MCF 10A (cell line): ENCODE results near the gene RFT1. TPM values are rescaled to one million over a fixed set of nuclear protein-coding genes. Genes with fewer than 3 reads are reported as not detected.

ENCODE experiments used
- BruUV-seq: library from RNA; stranded (reverse); fragments of 400-500 nt; replicated peaks from 2 replicates; lab custom pipeline; 2021; lab: Mats Ljungman, UMichigan
- CTCF ChIA-PET: fragments of 300-600 bp; sonication (Branson Sonifier 250); formaldehyde crosslinking; extraction: SDS; loops from one replicate; lab custom pipeline; 2021; ENCODE audit warnings: antibody characterized with exemption, inconsistent platforms; lab: Yijun Ruan, JAX
- POLR2A ChIA-PET: fragments of 300-600, 350-650 bp; sonication (Branson Sonifier 250); formaldehyde crosslinking; extraction: SDS; loops from one replicate; lab custom pipeline; 2020; ENCODE audit warnings: antibody characterized with exemption, inconsistent platforms; lab: Yijun Ruan, JAX
- DNase-seq: peaks from one replicate; pipeline ENCODE4 v3.0.0-alpha.2; 2018; ENCODE audit not compliant: unreplicated experiment
- H3K27ac Mint-ChIP-seq: one replicate; pipeline ENCODE4 v1.8.0; 2022; ENCODE audit warnings: mild to moderate bottlenecking, low read depth, mixed read lengths; ENCODE audit not compliant: unreplicated experiment
- H3K27me3 Mint-ChIP-seq: one replicate; pipeline ENCODE4 v1.8.0; 2022; ENCODE audit warnings: mixed read lengths; ENCODE audit not compliant: insufficient read depth, unreplicated experiment
- H3K36me3 Mint-ChIP-seq: one replicate; pipeline ENCODE4 v1.8.0; 2022; ENCODE audit warnings: mild to moderate bottlenecking, moderate library complexity, mixed read lengths; ENCODE audit not compliant: insufficient read depth, unreplicated experiment
- H3K4me1 Mint-ChIP-seq: one replicate; pipeline ENCODE4 v1.8.0; 2022; ENCODE audit warnings: mixed read lengths; ENCODE audit not compliant: insufficient read depth, unreplicated experiment
- H3K4me3 Mint-ChIP-seq: one replicate; pipeline ENCODE4 v1.8.0; 2022; ENCODE audit warnings: mild to moderate bottlenecking, moderate library complexity, mixed read lengths; ENCODE audit not compliant: unreplicated experiment
- H3K9me3 Mint-ChIP-seq: one replicate; pipeline ENCODE4 v1.8.0; 2022; ENCODE audit warnings: mixed read lengths; ENCODE audit not compliant: unreplicated experiment
- CTCF ChIP-seq: fragments of 200-600 bp; IDR thresholded peaks from one replicate; pipeline ENCODE4 v1.8.0; 2022; ENCODE audit warnings: antibody characterized with exemption, mild to moderate bottlenecking; ENCODE audit not compliant: unreplicated experiment
- intact Hi-C: fragments of 100-400 bp; cut with micrococcal nuclease; formaldehyde crosslinking; loops from 2 replicates; pipeline ENCODE4 v1.14.1; 2022
- total RNA-seq: library from RNA; stranded (reverse); gene quantifications from 2 replicates; pipeline ENCODE4 v1.2.3, GENCODE V29; 2022

The RFT1 gene
- total RNA-seq, 1 experiment from 2014 or later = 42.7 TPM

DNA sequence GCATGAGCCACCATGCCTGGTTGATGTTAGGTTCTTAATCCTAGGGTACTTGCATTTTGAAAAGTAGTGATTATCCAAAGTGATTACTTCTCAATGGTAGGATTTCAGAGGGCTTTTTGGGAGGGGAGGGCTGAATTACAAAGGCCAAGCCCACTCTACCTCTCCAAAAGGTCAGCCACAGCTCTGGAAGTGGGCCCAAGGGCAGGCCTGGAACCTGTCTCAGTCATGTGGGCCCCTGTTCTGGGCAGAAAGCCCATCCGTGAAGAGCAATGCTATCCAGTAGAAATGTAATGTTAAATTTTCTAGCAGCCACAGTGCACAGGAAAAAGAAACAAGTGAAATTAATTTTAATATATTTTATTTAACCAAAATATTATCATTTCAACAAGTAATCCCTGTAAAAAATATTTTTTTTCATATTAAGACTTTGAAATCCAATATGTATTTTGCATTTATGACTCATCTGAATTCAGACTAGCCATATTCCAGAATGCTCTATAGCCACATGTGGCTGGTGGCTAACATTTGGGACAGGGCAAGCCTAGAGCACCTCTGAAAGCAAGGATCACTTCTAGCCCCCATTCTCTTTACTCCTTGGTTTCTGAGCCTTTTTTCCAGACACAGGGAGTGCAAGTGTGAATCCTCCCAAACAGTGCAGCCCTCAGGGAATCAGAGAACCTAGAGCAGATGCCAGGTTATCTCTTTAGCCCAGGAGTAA is 16.8 kb downstream of the RFT1 start:
- no TSS peak for BruUV-seq
- TF ChIP-seq CTCF = no peak
- no peak for DNase-seq
- H3K4me1 Mint-ChIP-seq = peaks cover 17% of the 10 kb centered on the region
- no peak overlapping the region for H3K4me3 Mint-ChIP-seq
- intact Hi-C loops = loop anchor here (1.0 to 10.0 kb wide), 3 partner anchors 21 to 601 kb away; no protein-coding TSS in a partner anchor
- H3K27me3 Mint-ChIP-seq = no peaks in the 10 kb centered on the region
- ChIA-PET POLR2A (no interaction called here), CTCF (interaction anchor here (0.5 to 12.8 kb wide), 22 partner anchors 8 to 597 kb away, joined by 3 to 134 read pairs (median 4); no protein-coding TSS in a partner anchor)
- peak overlapping the region; percentile 25 for H3K27ac Mint-ChIP-seq
- no peaks in the 10 kb centered on the region for H3K9me3 Mint-ChIP-seq
- peaks cover 54% of the 10 kb centered on the region for H3K36me3 Mint-ChIP-seq

- H3K27me3 Mint-ChIP-seq = no peaks in the 10 kb centered on the region
- peaks cover 49% of the 10 kb centered on the region for H3K36me3 Mint-ChIP-seq
- no peak for DNase-seq
- no TSS peak for BruUV-seq
- intact Hi-C loops = loop anchor here (10.0 kb wide), 1 partner anchor 603 kb away; no protein-coding TSS in a partner anchor
- no peak overlapping the region for H3K27ac Mint-ChIP-seq
- ChIA-PET CTCF (interaction anchor here (0.6 to 12.8 kb wide), 9 partner anchors 11 to 90 kb away, joined by 3 to 134 read pairs (median 4); no protein-coding TSS in a partner anchor), POLR2A (no interaction called here)
- peaks cover 17% of the 10 kb centered on the region for H3K4me1 Mint-ChIP-seq
- H3K4me3 Mint-ChIP-seq = no peak overlapping the region
- TF ChIP-seq CTCF = no peak
- no peaks in the 10 kb centered on the region for H3K9me3 Mint-ChIP-seq
These were observed 18.4 kb downstream of the RFT1 start for GRCh38 chr3:53111822-53112221.

DNA sequence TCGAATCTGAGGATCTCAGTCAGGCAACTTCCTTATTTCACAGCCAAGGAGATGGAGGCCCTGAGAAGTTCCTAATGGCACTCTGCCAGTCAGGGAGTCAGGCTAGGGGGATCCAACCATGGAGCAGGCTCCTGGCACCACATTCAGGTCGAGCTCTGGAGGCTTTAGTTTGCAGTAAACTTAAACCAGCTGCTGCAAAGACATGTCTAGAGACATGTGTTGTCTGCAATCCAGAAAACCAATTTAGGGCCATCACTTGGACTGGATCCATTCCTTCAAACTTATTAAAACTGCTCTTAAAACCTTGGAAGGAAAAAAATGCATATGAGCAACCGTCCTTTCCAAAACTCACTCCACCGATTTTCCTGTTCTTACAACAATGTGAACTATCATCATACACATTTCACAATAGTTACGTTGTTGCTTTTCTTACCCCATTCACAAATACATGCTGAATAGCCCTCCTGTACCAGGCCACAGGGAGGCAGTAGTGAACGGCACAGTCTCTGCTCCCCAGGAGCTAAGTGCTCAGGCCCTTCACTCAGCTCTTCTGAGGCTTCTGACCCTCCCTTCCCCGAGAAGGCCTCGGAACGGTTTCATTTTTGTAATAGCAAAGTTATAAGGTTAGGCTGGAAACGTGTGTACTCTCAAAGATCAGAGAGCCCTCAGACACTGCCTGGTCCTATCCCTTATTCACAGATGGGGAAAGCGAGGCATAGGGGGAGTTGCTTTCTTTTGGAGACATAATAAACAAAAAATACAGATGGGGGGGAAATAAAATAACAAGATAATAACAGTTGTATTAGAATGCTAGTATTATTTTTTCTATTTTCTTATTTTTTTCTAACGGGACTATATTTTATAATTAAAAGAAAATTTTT is 20.1 kb downstream of the RFT1 start:
- Mint-ChIP-seq H3K27me3 (no peaks in the 10 kb centered on the region), H3K9me3 (no peaks in the 10 kb centered on the region), H3K4me3 (peak overlapping the region; percentile 9), H3K27ac (peak overlapping the region; percentile 70), H3K36me3 (peaks cover 49% of the 10 kb centered on the region), H3K4me1 (peaks cover 17% of the 10 kb centered on the region)
- POLR2A ChIA-PET = interaction anchor here (0.6 to 1.6 kb wide), 4 partner anchors 13 to 30 kb away, joined by 3 to 4 read pairs (median 3); no protein-coding TSS in a partner anchor
- peak; percentile 33 for TF ChIP-seq CTCF
- intact Hi-C loops = loop anchor here (10.0 kb wide), 1 partner anchor 605 kb away; no protein-coding TSS in a partner anchor
- no TSS peak for BruUV-seq
- CTCF ChIA-PET = interaction anchor here (0.6 to 12.8 kb wide), 17 partner anchors 10 to 1074 kb away, joined by 3 to 134 read pairs (median 4); no protein-coding TSS in a partner anchor
- peak; percentile 86 for DNase-seq
